Retinal pigment epithelial cell (primary cell): ENCODE data around the gene IGFBP2.

Source experiments
- DNase-seq: peaks from one replicate; pipeline ENCODE4 v3.0.0-alpha.2; 2010; ENCODE audit warnings: low read depth
- H3K4me3 ChIP-seq: 2 replicates; pipeline ENCODE4 v1.5.1; 2011; ENCODE audit warnings: mild to moderate bottlenecking, low read length, control low read depth, moderate library complexity
- TF ChIP-seq, protein P1 (sequence below): conservative IDR thresholded peaks from 2 replicates; pipeline ENCODE4 v1.5.1; 2011; ENCODE audit warnings: low read depth, low read length, control low read depth, inconsistent platforms

IGFBP2 gene

GRCh38 chr2:216633616-216634369 lies 573 bp downstream of the IGFBP2 start:
- DNase-seq: no peak
- TF ChIP-seq, protein P1, sequence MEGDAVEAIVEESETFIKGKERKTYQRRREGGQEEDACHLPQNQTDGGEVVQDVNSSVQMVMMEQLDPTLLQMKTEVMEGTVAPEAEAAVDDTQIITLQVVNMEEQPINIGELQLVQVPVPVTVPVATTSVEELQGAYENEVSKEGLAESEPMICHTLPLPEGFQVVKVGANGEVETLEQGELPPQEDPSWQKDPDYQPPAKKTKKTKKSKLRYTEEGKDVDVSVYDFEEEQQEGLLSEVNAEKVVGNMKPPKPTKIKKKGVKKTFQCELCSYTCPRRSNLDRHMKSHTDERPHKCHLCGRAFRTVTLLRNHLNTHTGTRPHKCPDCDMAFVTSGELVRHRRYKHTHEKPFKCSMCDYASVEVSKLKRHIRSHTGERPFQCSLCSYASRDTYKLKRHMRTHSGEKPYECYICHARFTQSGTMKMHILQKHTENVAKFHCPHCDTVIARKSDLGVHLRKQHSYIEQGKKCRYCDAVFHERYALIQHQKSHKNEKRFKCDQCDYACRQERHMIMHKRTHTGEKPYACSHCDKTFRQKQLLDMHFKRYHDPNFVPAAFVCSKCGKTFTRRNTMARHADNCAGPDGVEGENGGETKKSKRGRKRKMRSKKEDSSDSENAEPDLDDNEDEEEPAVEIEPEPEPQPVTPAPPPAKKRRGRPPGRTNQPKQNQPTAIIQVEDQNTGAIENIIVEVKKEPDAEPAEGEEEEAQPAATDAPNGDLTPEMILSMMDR: no peak
- peak overlapping the region; percentile 40 for H3K4me3 ChIP-seq

DNA sequence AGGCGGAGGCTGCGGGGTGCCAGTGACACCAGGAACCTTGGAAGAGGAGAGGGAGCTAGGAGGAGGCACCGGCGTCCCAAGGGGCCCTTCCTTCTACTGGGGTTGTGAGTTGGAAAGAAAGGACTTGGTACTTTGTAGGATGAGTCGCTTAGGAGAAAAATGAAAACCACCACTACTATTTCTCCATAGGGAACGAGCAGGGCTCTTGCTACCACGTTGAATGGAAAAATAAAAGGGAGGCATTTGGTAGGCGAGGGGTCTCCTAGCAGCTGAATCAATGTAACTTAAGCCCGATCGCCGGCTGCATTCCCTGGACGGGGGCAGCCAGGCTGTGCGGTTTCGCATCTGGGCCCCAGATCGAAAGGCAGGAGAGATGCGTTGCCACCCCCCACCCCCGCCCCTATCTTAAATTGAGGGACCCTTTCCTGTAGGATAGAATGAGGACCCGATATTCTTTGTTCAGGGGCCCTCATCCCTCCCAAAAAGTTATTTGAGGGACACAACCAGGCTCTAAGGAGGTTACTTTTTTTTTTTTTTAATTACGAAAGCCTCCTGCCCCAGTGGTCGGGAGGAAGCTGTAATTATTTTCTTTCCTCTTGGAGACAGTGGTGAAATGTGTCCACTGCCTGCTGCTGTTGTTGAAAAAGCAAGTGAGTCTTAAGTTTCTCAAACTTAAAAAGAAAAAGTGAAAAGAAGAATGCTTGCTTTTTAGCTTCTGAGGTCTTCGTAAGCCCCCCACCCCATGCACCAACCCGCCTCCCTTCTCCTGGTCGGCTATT lies 1.3 kb downstream of the IGFBP2 start:
- TF ChIP-seq, protein P1: no peak
- peak overlapping the region; percentile 40 for H3K4me3 ChIP-seq
- no peak for DNase-seq

GRCh38 chr2:216635171-216635570 lies 2.0 kb downstream of the IGFBP2 start:
- H3K4me3 ChIP-seq: no peak overlapping the region
- TF ChIP-seq, protein P1: no peak
- DNase-seq: no peak

- DNase-seq: no peak
- H3K4me3 ChIP-seq: no peak overlapping the region
- TF ChIP-seq, protein P1: no peak
These were observed 2.7 kb downstream of the IGFBP2 start for GRCh38 chr2:216635701-216636550.

- no peak overlapping the region for H3K4me3 ChIP-seq
- TF ChIP-seq, protein P1: no peak
- DNase-seq: no peak
These were observed 3.6 kb downstream of the IGFBP2 start for GRCh38 chr2:216636551-216637450.

DNA sequence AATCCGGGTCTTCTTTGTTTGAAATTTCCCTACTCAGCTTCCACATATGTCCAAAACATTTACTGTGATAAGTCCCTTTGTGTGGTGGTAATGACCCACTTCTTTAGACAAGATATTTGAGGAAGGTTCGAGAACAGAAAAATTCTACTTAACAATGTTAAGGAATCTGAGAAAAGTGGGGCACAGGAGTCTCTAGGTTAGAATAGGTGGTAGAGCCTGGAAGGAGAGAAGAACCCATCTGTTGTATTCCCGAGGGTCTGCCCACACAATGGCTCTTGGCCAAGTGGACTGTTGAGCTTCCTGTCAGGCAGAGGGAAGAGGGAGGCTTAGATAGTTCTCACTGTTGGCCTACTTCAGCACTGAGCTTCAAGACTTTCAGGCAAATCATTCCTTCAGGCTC lies 4.3 kb downstream of the IGFBP2 start:
- DNase-seq: no peak
- H3K4me3 ChIP-seq: no peak overlapping the region
- TF ChIP-seq, protein P1: no peak
